GM12874 (cell line): ENCODE measurements around the gene ADSL.

Experiments used
- TF ChIP-seq, protein P1 (sequence below): IDR thresholded peaks from 2 replicates; pipeline ENCODE4 v1.5.1; 2011; ENCODE audit warnings: low read depth, mild to moderate bottlenecking, control low read depth, low read length, moderate library complexity; ENCODE audit not compliant: insufficient read depth

The ADSL gene

DNA sequence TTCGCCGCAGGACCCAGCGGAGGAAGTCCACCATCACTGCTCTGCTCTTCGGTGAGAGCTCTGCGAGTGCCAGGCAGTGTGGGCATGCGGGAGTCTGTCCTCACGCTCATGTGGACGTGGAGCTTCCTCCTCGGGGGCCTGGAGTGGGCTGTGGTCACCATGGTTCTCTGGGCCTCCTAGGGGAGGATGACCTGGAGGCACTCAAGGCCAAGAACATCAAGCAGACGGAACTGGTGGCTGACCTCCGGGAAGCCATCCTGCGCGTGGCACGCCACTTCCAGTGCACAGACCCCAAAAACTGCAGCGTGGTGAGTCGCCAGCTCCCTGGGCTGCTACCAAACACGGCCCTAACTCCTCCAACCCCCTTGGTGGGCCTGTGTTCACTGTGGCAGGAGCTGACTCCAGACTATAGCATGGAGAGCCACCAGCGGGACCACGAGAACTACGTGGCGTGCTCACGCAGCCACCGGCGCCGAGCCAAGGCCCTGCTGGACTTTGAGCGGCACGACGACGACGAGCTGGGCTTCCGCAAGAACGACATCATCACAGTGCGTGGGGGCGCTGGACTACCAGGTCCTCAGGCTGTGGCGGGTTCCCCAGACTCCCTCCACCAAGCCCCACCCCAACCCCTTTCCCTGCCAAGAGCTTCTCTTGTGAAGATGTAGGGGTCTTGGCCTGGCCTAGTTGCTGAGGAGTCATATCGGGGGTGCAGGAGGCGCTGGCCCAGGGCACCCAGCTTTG is 60.9 kb downstream of the ADSL start:
- TF ChIP-seq, protein P1, sequence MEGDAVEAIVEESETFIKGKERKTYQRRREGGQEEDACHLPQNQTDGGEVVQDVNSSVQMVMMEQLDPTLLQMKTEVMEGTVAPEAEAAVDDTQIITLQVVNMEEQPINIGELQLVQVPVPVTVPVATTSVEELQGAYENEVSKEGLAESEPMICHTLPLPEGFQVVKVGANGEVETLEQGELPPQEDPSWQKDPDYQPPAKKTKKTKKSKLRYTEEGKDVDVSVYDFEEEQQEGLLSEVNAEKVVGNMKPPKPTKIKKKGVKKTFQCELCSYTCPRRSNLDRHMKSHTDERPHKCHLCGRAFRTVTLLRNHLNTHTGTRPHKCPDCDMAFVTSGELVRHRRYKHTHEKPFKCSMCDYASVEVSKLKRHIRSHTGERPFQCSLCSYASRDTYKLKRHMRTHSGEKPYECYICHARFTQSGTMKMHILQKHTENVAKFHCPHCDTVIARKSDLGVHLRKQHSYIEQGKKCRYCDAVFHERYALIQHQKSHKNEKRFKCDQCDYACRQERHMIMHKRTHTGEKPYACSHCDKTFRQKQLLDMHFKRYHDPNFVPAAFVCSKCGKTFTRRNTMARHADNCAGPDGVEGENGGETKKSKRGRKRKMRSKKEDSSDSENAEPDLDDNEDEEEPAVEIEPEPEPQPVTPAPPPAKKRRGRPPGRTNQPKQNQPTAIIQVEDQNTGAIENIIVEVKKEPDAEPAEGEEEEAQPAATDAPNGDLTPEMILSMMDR: no peak

DNA sequence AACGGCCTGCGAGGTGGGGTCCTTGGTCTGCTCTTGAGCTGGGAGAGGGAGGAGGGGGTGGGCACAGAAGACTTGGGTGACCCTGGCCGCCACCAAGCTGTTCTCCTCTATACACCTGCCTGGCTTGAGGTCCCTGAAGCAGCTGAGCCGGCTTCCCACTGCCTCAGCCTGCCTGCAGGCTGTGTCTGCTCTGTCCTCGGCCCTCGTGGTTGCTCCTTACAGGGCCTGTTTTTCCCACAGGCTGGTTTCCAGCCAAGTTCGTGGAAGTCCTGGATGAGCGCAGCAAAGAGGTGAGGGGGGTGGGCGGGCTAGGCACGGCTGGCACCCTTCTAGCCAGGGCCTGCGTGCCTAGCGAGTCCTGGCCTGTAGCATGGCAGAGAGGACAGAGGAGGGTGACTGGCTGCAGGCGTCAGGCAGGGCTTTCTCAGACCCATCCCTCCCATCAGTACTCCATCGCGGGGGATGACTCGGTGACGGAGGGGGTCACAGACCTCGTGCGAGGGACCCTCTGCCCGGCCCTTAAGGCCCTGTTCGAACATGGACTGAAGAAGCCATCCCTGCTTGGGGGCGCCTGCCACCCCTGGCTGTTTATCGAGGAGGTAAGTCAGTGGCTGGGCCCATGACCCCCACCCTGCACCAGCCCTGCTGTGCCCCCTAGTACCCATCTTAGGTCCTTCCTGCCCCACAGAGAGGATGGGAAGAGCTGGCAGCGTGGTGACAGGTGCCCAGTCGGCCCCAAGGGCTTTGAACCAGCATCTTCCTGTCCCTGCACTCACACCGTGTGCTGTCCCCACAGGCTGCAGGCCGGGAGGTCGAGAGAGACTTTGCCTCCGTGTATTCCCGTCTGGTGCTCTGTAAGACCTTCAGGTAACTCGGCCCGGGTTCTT is 61.8 kb downstream of the ADSL start:
- TF ChIP-seq, protein P1: no peak

DNA sequence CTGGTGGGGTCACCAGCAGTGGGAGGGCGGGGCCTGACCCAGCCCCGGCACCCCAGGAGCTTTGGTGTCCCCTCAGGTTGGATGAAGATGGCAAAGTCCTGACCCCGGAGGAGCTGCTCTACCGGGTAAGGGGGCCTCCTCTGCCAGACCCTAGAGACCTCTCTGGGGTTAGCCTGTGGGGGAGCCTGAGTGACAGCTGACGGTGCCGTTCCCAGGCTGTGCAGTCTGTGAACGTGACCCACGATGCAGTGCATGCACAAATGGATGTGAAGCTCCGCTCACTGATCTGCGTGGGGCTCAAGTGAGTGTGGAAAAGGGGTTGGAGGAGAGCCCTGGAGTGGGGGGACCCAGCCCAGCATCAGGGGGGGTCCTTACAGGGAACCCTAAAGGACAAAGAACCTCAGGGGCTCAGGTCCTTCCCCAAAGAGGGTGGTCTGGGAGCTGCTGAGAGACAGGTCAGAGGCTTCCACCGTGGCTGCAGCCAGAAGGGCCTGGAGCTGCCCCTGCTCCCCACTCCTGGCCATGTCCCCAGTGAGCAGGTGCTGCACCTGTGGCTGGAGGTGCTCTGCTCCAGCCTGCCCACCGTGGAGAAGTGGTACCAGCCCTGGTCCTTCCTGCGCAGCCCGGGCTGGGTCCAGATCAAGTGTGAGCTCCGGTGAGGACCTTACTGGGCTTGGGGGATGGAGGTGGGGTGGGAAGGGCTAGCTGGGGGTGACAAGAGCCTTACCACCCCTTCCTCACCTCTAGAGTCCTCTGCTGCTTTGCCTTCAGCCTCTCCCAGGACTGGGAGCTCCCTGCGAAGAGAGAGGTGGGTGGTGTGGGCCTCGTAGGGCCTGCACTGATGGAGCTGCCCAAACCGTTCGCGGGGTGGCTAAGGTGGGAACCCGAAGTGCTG is 62.7 kb downstream of the ADSL start:
- TF ChIP-seq, protein P1: no peak

DNA sequence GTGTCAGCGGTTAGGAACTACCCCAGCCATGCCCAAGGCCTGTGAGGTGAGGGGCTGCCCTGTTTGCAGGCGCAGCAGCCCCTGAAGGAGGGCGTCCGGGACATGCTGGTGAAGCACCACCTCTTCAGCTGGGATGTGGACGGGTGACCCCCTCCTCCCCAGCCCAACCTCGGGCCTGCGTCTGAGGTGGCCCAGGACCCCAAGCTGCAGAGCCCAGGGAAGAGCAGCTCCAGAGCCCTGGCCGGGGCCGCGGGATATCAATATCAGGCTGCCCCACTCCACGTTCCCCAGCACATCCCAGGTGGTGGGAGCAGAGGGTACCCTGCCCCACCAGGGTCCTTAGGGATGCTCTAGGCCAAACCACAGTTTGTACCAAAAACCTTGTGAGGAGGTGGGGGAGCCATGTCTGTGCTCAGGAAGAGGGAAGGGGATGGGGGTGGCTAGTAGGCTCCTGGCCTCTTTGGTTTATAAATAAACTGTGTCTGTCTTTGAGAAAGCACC is 63.4 kb downstream of the ADSL start:
- TF ChIP-seq, protein P1: no peak

DNA sequence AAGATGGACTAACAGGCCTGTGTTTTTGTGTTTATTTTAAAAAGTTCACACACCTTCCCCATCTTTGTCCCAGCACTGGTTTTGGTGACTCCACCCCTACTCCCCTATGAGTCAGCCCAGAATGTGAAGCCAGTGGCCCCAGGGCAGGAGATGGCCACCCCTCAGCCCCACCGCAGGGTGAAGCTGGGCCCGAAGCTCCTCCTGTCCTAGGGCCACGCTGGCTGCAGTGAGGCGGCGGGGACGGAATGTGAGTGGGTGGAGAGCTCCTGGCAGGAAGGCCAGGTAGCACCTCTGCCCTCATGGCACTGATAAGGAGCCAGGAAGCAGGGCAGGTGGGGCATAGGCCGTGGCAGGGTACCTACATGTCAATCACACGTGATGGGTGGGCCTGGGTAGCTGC is 64.0 kb downstream of the ADSL start:
- TF ChIP-seq, protein P1: no peak

DNA sequence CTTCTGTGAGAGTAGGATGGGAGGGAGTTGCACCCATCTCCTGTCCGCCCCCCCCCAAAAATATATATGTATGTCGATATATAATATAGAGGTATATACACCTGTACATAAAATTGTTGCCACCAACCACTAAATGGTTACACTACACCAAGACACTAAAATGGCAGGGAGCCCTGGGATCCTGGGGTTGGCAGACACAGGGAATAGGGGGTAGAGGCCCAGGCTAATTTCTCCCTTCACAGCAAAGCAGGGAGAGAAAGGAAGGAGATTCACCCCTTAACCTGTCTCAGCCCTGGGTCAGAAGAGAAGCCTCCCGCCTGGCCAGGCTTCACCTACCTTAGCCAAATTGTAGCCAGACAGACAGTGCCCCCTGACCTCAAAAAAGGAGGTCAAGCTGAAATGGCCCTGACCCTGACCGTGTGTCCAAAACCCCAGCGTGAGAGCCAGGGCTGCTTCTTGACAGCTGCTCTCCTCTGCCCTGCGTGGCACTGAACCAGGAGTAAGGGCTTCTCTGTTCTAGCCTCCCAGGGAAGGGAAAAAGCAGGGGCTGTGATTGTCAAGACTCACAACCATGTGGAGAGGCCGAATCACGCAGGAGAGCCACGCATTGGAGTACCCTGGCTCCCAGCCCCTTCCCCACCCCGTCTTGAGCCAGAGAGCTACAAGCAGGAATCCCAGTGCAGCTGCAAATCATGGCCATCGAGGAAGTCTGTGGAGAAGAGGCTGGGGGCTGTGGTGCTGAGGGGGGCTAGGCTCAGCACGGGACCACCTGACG is 64.6 kb downstream of the ADSL start:
- TF ChIP-seq, protein P1: no peak
